RWPE1 (cell line): Measurements from ENCODE around the gene AIM2.

Experiments used
- CTCF ChIA-PET: fragments of 350-600 bp; sonication (Branson Sonifier 250); formaldehyde crosslinking; extraction: SDS; loops from one replicate; lab custom pipeline; 2021; lab: Yijun Ruan, JAX
- POLR2A ChIA-PET: fragments of 400-600 bp; formaldehyde crosslinking; extraction: SDS; loops from one replicate; lab custom pipeline; 2020; ENCODE audit warnings: antibody characterized with exemption; ENCODE audit not compliant: low non-redundant PET; lab: Yijun Ruan, JAX
- DNase-seq: peaks from one replicate; pipeline ENCODE4 v3.0.0; 2012; ENCODE audit warnings: low spot score
- H3K27ac ChIP-seq: fragments of 450-650 bp; 2 replicates; pipeline ENCODE4 v1.5.1; 2017
- CTCF ChIP-seq: fragments of 450-650 bp; conservative IDR thresholded peaks from 2 replicates; pipeline ENCODE4 v1.5.1; 2017; ENCODE audit warnings: low read depth, mild to moderate bottlenecking

The AIM2 gene

DNA sequence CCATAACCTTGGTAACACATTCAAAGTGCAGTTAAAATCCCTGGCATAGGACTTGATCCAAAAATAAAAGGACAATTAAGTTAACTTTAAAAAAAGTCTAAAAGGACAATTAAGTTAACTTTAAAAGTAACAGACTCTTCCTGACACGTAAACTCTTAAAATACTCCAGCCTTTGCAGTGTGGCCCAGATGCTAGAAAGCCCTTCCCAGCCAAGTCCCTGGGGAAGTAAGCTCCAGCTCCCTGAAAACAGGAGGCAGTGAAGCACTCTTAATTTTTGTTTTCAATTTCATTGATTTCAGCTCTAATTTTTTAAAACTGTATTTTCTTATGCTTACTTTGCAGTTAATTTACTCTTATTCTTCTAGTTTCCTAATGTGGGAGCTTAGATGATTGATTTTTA is 5.1 kb upstream of the AIM2 start:
- CTCF ChIA-PET: interaction anchor here (0.5 kb wide), 1 partner anchor 1680 kb away, joined by 3 read pairs; no protein-coding TSS in a partner anchor
- H3K27ac ChIP-seq: no peak overlapping the region
- no peak for TF ChIP-seq CTCF
- DNase-seq: no peak
- POLR2A ChIA-PET: no interaction called here

GRCh38 chr1:159079525-159079924 is 3.0 kb upstream of the AIM2 start:
- no peak for TF ChIP-seq CTCF
- CTCF ChIA-PET: interaction anchor here (0.7 kb wide), 1 partner anchor 304 kb away, joined by 7 read pairs; no protein-coding TSS in a partner anchor
- POLR2A ChIA-PET: no interaction called here
- no peak overlapping the region for H3K27ac ChIP-seq
- DNase-seq: no peak

DNA sequence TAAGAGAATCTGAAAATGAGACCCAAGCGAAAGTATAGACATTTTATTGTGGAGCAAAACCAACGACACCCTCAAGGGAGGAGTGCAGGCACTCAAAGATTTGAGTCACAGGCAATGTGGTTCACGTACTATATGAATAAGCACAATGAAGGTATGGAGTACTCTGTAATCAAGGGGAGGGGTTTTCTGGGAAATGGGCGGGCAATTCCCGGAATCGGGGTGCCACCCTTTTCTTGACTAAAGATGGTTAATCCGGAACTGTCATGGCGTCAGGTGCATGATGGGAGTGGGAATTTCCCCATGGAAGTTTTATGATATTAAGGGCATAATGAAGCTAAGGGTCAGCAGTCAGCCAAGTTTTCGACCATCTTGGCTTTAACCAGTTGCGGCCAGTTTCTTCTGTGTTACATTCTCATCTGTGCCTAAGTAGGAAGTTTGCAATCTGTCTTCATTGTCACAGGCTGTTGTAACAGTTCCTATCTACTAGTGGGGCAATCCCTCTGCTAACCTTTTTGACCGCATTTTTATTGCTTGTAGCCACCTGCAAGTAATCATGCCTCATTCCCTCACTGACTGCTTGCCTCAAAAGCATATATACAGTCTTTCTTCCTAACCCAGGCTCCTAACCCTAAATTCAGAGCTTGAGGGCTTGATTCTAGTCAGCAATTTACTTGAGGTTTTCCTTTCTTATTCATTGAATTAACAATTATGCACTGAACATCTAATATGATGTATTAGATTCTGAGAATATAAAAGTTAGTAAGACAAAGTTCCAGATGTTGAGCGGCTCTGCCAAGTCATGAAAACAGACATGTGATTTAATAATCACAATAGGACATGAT is 775 bp upstream of the AIM2 start:
- no peak overlapping the region for H3K27ac ChIP-seq
- no peak for DNase-seq
- ChIA-PET POLR2A (no interaction called here), CTCF (no interaction called here)
- TF ChIP-seq CTCF: no peak

- peak; percentile 62 for DNase-seq
- H3K27ac ChIP-seq: no peak overlapping the region
- peak; percentile 74 for TF ChIP-seq CTCF
- POLR2A ChIA-PET: no interaction called here
- CTCF ChIA-PET: interaction anchor here (0.6 to 1.3 kb wide), 4 partner anchors 19 to 106 kb away, joined by 3 to 5 read pairs (median 4); no protein-coding TSS in a partner anchor
Measured at GRCh38 chr1:159071970-159072582, 4.5 kb downstream of the AIM2 start.

DNA sequence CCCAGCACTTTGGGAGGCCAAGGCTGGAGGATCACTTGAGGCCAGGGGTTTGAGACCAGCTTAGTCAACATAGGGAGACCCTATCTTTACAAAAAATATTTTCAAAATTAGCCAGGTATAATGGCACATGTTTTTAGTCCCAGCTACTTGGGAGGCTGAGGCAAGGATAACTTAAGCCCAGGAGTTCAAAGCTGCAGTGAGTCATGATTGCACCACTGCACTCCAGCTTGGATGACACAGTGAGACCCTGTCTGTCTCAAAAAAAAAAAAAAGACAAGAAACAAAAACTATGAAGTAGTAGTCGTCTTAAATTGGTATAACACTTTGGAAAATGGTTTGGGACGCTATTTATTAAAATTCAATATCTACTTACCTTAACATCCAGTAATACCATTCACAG is 7.7 kb downstream of the AIM2 start:
- DNase-seq: no peak
- POLR2A ChIA-PET: no interaction called here
- TF ChIP-seq CTCF: no peak
- CTCF ChIA-PET: interaction anchor here (0.7 kb wide), 1 partner anchor 419 kb away, joined by 3 read pairs; no protein-coding TSS in a partner anchor
- H3K27ac ChIP-seq: no peak overlapping the region
